Measurements from ENCODE around the gene TRH. TPM values are rescaled to one million over a fixed set of nuclear protein-coding genes. Genes with fewer than 3 reads are reported as not detected.

TRH gene
- total and polyA plus RNA-seq, 2 donors (not counting 3 experiments of a cell fraction or from before 2014, with no cell fraction given): not detected

GRCh38 chr3:129984125-129984524 is 9.6 kb downstream of the TRH start:
- no peaks in the 10 kb centered on the region for H3K79me2 ChIP-seq (ENCODE audit: control insufficient read depth, insufficient read depth, low read length)
- dilution Hi-C loops (cut with MboI; ENCODE audit: extremely low pct_ligation_motif_present, low sequenced_read_pairs) (no loop called here), intact Hi-C loops (cut with micrococcal nuclease) (no loop called here)
- no peak overlapping the region for H3K4me3 ChIP-seq (replicated peaks in 1 of 3; ENCODE audit: insufficient read depth in 1 of 3, low read depth in 1 of 3, low read length in 3 of 3)
- FAIRE-seq: no peak
- no peak overlapping the region for H3K27ac ChIP-seq (ENCODE audit: insufficient read depth, low read depth, low read length)
- peaks cover 3 to 4% of the 10 kb centered on the region in 2 experiments for H3K27me3 ChIP-seq (ENCODE audit: control insufficient read depth in 2 of 2, insufficient read depth in 2 of 2, low read length in 2 of 2)
- H3K9ac ChIP-seq (replicated peaks; ENCODE audit: extremely low read depth, insufficient read depth, low read length): no peak overlapping the region
- ChIA-PET CTCF (interaction anchor here (1.1 kb wide), 1 partner anchor 19 kb away, joined by 5 read pairs; no protein-coding TSS in a partner anchor), POLR2A (no interaction called here)
- no peak overlapping the region for H3K4me2 ChIP-seq (ENCODE audit: insufficient read depth, low read length)
- no peaks in the 10 kb centered on the region for H3K36me3 ChIP-seq (ENCODE audit: control insufficient read depth in 2 of 2, extremely low read depth in 1 of 2, insufficient read depth in 2 of 2, low read length in 2 of 2)
- no peak overlapping the region for H2AFZ ChIP-seq (ENCODE audit: low read depth, low read length)
- DNase-seq (ENCODE audit: low read depth, low spot score): no peak
- no peaks in the 10 kb centered on the region for H3K9me1 ChIP-seq (replicated peaks; ENCODE audit: control insufficient read depth, extremely low read depth, insufficient read depth, low read length)
- no TSS peak for BruUV-seq (replicated peaks)
- H3K9me3 ChIP-seq (replicated peaks; ENCODE audit: control insufficient read depth, insufficient read depth, low read length): no peaks in the 10 kb centered on the region
- TF ChIP-seq GATA2 (IDR thresholded peaks at IDR 0.05; ENCODE audit: insufficient read depth, insufficient read length, low read depth, low read length) (no peak), JUN (IDR thresholded peaks at IDR 0.05; ENCODE audit: borderline replicate concordance, insufficient read depth, insufficient read length, low read depth) (no peak), EZH2 (IDR thresholded peaks at IDR 0.05; ENCODE audit: borderline replicate concordance, low read depth, low read length, severe bottlenecking) (no peak), MYC (IDR thresholded peaks at IDR 0.05; ENCODE audit: low read depth, low read length) (no peak)
- no peaks in the 10 kb centered on the region for H4K20me1 ChIP-seq (replicated peaks; ENCODE audit: control insufficient read depth, extremely low read depth, insufficient read depth, low read length)
- H3K4me1 ChIP-seq (ENCODE audit: control insufficient read depth, extremely low read depth, insufficient read depth, low read length): no peaks in the 10 kb centered on the region

- POLR2A ChIA-PET: no interaction called here
- H2AFZ ChIP-seq (ENCODE audit: low read depth, low read length): no peak overlapping the region
- no peak overlapping the region for H3K27ac ChIP-seq (ENCODE audit: insufficient read depth, low read depth, low read length)
- H3K27me3 ChIP-seq (ENCODE audit: control insufficient read depth in 2 of 2, insufficient read depth in 2 of 2, low read length in 2 of 2): peaks cover 1 to 7% of the 10 kb centered on the region in 2 experiments
- no peaks in the 10 kb centered on the region for H3K4me1 ChIP-seq (ENCODE audit: control insufficient read depth, extremely low read depth, insufficient read depth, low read length)
- H3K79me2 ChIP-seq (ENCODE audit: control insufficient read depth, insufficient read depth, low read length): no peaks in the 10 kb centered on the region
- no peak overlapping the region for H3K4me3 ChIP-seq (replicated peaks in 1 of 3; ENCODE audit: insufficient read depth in 1 of 3, low read depth in 1 of 3, low read length in 3 of 3)
- no peak overlapping the region for H3K4me2 ChIP-seq (ENCODE audit: insufficient read depth, low read length)
- no peaks in the 10 kb centered on the region for H3K36me3 ChIP-seq (ENCODE audit: control insufficient read depth in 2 of 2, extremely low read depth in 1 of 2, insufficient read depth in 2 of 2, low read length in 2 of 2)
- H3K9me3 ChIP-seq (replicated peaks; ENCODE audit: control insufficient read depth, insufficient read depth, low read length): no peaks in the 10 kb centered on the region
- BruUV-seq (replicated peaks): no TSS peak
- FAIRE-seq (no peak), DNase-seq (ENCODE audit: low read depth, low spot score) (no peak)
- intact Hi-C loops (cut with micrococcal nuclease): no loop called here
- no peaks in the 10 kb centered on the region for H4K20me1 ChIP-seq (replicated peaks; ENCODE audit: control insufficient read depth, extremely low read depth, insufficient read depth, low read length)
- no peak for TF ChIP-seq MYC (IDR thresholded peaks at IDR 0.05; ENCODE audit: low read depth, low read length)
- TF ChIP-seq GATA2 (IDR thresholded peaks at IDR 0.05; ENCODE audit: insufficient read depth, insufficient read length, low read depth, low read length): no peak
- no peak for TF ChIP-seq MAX (IDR thresholded peaks at IDR 0.05; ENCODE audit: insufficient read depth, insufficient read length)
- no peak for TF ChIP-seq POLR2AphosphoS5 (IDR thresholded peaks at IDR 0.05; ENCODE audit: insufficient read depth, low read depth, low read length)
- no peak for TF ChIP-seq CTCF (IDR thresholded peaks at IDR 0.05; ENCODE audit: extremely low read depth in 1 of 2, insufficient read depth in 1 of 2, low read depth in 1 of 2, low read length in 2 of 2)
- TF ChIP-seq FOS (IDR thresholded peaks at IDR 0.05; ENCODE audit: borderline replicate concordance, insufficient read depth, low read length): no peak
- TF ChIP-seq EZH2 (IDR thresholded peaks at IDR 0.05; ENCODE audit: borderline replicate concordance, low read depth, low read length, severe bottlenecking): no peak
- TF ChIP-seq JUN (IDR thresholded peaks at IDR 0.05; ENCODE audit: borderline replicate concordance, insufficient read depth, insufficient read length, low read depth): no peak
- no peak for TF ChIP-seq POLR2A (IDR thresholded peaks at IDR 0.05; ENCODE audit: low read depth, low read length)
- no peaks in the 10 kb centered on the region for H3K9me1 ChIP-seq (replicated peaks; ENCODE audit: control insufficient read depth, extremely low read depth, insufficient read depth, low read length)
- H3K9ac ChIP-seq (replicated peaks; ENCODE audit: extremely low read depth, insufficient read depth, low read length): no peak overlapping the region
- CTCF ChIA-PET: no interaction called here
- dilution Hi-C loops (cut with MboI; ENCODE audit: extremely low pct_ligation_motif_present, low sequenced_read_pairs): no loop called here
Measured at GRCh38 chr3:129985113-129985512, 10.6 kb downstream of the TRH start.

Data from endothelial cell of umbilical vein (primary cell).